Stimulated activated CD8-positive, alpha-beta memory T cell treated with anti-CD3 and anti-CD28 coated beads, Interleukin-12 subunit alpha, Interleukin-12 subunit beta, amount 100 ng/mL, for 24 hours (primary cell): ENCODE data around the gene APOD.
A peak's percentile ranks its signal among the peaks of the same experiment; 100 is the strongest.

Source experiments
- DNase-seq: peaks from one replicate; pipeline ENCODE4 v3.0.0-alpha.2; 2020; ENCODE audit errors: extremely low read depth

The APOD gene

GRCh38 chr3:195554458-195554857 is 29.3 kb downstream of the APOD start:
- no peak for DNase-seq

GRCh38 chr3:195553268-195553667 is 30.5 kb downstream of the APOD start:
- no peak for DNase-seq

DNA sequence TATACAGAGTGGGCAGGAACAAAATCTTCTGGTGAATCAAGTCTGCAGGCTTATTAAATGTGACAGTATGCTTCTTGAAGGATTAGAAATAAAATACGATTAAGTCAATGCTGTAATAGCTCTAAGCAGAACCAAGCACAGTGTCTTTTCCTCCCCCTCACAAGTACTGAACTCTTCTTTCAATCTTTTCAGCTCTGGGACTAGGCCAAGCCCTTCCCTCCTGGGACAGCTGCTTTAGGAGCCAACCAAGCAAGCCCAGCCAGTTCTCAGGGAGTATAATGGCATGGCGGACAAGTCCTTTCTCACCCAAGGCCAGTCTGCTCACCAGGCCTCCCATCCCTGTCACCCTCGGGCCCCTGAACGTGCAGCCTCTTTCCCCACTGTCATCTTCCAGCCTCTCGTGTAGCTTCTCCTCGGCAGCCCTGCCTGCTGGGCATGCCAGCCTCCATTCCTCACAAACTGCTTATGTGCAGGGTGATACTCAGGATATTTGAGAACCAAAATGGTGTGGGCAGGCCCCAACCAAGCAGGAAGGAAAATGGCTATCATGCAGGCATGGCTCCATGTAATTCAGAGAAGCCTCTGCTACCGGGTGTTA is 32.3 kb downstream of the APOD start:
- no peak for DNase-seq

DNA sequence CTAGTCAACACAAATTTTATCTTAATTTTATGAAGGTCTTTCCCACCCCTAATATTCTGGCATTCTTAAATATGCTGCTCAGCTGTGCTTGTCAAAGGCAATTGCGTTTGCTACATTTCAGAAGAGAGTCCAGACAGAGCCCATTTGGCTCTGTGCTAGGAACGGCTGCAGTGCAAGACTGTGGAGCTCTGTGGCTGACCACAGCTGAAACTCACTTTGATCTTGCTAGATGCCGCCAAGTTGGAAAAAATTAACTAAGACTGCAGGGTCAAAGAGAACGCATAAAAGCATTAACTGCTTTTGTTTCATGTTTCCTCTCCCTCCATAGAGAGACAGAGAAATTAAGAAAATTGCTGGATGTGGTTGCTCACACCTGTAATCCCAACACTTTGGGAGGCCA is 33.0 kb downstream of the APOD start:
- no peak for DNase-seq

GRCh38 chr3:195549931-195550519 is 33.7 kb downstream of the APOD start:
- peak; percentile 53 for DNase-seq

DNA sequence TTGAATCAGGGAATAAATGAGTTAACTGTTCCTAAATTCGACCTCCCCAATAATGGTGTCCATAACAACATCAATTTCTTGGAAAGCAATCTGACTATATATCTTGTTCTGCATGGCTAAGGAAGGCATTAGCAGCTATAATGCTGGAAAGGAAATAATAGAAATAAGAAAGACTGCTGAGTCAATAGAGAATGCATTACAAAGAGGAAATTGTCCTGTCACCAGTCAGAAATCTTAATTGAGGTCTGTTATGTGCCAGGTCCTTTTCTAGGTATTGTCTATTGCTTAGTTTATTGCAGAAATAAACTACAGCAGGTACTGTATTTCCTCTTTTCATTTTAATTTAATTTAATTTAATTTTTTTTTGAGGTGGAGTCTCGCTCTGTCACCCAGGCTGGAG is 34.8 kb downstream of the APOD start:
- no peak for DNase-seq

GRCh38 chr3:195548501-195548900 is 35.2 kb downstream of the APOD start:
- no peak for DNase-seq

DNA sequence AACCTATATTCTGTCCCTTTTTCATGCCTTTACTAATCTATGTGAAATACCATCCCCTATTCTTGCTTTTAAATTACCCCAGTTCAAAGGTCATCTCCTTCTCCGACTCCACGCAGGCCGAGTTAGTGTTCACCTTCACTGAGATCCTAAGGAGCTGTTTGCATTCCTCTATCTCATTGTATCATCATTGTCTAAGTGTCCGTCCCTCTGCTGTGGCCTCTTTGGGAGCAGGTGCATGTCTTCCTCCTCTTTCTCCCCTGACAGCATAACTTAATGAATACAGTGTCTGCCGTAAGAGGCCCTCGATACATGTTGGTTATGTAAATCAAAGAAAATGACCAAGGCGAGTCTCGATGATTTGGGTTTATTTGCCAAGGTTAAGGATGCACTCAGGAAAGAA is 35.7 kb downstream of the APOD start:
- no peak for DNase-seq

GRCh38 chr3:195546130-195546560 is 37.6 kb downstream of the APOD start:
- DNase-seq: no peak

DNA sequence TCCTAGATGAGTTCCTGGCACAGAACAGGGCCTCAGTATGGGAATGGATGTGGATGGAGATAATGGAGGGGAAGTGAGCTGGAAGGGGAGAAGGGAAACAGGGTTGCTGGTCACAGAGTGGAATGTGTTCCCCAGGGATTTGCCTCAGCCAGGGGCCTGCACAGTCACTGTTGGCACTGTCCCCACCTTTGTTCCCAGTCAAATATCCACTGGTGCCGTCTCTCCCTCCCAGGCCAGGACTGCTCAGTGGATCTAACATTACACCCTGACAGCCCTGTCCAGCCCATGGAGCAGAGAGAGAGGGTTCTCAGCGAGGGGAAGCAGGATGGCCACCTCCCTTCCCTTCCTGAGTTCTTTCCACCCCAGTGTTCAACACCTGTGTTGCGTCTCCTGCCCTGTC is 39.1 kb downstream of the APOD start:
- no peak for DNase-seq

DNA sequence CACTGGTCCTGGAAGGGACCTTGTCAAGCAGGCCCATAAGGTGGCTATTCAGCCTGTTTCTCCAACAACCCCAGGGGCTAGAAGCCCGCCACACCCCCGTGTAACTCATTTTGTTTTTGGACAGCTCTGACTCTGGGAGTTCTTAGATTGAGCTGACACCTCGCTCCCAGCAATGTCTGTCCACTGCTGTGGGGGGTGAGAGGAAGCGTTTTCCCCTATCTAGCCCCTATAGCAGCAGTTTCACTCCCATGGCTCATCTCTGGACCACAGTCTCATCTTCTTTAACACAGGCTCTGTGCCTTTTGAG is 39.6 kb downstream of the APOD start:
- no peak for DNase-seq

DNA sequence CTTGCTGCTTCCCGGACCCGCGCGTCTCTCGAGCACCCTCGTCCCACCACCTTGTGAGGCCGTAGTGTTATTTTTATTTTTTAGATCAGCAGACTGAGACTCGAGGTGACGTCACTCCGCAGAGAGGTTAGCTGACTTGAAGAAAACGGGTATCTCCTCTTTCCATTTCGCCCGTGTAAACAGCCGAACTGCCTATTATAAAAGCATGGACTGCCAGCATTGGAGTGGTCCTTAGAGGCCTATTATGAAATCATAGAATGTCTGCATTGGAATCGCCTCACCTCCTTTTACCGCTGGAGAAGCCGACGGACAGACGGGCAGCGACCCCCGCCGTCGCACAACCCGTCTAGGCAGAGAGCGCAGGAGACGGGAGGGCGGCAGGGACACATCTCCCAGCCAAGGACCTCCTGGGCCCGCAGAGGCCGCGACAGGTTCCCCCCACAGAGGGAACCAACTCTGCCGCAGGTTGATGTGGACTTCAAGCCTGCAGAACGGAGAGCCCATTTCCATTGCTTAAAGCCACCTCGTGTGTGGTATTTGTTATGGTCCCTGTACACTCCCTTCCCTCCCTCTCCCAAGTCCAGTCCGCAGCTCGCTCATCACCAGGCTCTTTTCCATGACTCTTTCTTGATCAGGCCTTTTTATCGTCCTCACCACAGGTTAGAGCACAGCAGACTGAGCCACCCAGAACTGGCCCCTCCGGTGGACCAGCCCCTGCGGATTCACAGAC is 40.1 kb downstream of the APOD start:
- DNase-seq: no peak

- peak; percentile 84 for DNase-seq
Observed at GRCh38 chr3:195542698-195543499, 40.8 kb downstream of the APOD start, which contains the start of gene PPP1R2. PPP1R2 (minus strand) TSS chr3:195543325; CDS start chr3:195543025, 300 bp downstream.

DNA sequence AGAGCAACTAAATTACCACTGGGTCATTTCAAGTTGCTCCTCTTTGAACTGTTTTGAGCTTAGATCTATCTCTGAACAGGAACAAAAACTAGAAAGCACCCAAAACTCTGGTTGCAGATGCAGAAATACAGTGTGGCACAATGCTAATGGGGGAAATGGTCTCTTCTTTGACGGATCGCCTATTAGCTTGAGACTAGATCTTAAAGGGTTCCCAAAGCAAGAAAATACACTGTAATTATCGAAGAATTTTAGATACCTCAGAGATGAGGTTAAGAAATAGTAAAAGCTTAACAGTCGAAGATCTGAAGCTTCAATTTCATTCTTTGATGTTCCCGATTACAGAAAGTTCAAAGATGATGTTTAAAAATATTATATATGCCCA is 41.4 kb downstream of the APOD start:
- no peak for DNase-seq

DNA sequence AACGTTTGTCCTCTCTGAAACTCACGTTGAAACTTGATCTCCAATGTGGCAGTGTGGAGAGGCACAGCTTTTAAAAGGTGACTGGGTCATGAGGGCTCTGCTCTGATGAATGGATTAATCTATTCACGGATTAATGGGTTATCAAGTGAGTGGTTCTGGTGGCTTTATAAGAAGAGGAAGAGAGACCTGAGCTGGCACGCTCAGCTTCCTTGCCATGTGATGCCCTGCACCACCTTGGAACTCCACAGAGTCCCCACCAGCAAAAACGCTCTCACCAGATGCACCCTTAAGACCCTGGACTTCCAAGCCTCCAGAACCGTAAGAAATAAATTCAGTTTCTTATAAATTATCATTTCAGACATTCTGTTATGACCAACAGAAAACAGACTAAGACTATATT is 43.2 kb downstream of the APOD start:
- DNase-seq: no peak

DNA sequence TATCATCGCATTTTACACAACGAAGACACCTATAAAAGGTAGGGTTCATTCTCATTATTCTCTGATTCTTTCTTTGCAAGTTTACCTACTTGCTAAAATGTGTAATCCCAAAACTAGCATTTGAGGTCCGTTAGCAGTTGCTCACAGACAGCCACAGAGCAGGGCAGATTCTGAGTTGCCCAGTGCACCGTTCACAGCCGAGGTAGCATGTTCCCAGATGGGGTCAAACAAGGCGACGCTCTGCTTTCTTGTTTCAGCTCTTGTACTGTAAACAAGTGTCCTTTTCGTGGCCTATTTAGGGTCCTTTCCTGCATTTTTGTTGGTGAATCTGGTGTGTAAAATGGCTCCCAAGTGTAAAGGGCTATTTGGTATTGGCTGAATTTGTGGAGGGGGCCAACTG is 43.7 kb downstream of the APOD start:
- no peak for DNase-seq

DNA sequence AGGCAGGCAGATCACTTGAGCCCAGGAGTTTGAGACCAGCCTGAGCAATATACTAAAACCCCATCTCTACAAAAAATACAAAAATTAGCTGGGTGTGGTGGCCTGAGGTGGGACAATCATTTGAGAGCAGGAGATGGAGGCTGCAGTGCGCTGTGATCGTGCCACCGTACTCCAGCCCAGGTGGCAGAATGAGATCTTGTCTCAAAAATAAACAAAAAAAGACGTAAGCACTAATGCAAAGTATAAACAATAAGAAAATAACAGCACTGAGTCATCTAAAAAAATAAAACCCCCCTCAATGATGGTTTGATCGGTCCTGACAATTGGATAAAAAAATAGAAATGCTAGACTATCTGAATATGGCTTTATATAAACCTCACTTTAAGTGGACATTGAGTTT is 44.3 kb downstream of the APOD start:
- no peak for DNase-seq

DNA sequence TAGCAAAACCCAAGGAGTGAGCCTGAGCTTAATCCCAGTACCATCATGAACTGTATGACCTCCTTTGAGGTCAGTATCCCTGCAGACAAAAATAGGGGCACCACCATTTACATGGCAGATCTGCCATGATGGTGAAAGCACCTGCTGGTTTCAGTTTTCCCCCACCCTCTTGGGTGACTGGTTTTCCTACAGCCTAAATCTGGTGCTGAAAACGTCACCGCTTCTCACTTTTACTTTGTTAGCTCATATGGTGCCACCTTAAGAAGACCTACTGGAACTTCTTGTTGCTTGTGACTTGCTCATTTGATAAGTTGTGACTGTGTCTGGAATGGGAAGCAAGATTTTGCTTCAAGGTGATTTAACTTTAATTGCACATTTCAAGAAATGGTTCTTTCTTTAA is 45.7 kb downstream of the APOD start:
- no peak for DNase-seq

- no peak for DNase-seq
Observed at GRCh38 chr3:195535293-195535692, 48.4 kb downstream of the APOD start.

DNA sequence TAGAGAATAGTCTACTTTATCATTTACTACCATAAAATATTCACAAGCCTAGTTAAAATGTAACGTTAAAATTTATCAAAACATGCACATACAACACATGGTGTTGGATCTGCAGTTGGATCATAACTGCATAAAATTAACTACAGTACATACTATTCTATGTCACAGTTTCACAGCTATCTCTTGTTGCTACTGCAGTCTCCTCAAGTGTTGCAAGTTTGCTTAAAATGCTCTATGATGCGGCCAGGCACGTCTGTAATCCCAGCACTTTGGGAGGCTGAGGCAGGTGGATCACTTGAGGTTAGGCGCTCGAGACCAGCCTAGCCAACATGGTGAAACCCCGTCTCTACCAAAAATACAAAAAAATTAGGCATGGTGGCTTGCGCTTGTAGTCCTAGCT is 50.9 kb downstream of the APOD start:
- no peak for DNase-seq

GRCh38 chr3:195532345-195532744 is 51.4 kb downstream of the APOD start:
- no peak for DNase-seq

GRCh38 chr3:195531683-195532082 is 52.1 kb downstream of the APOD start:
- no peak for DNase-seq

- DNase-seq: no peak
Observed at GRCh38 chr3:195526492-195526891, 57.2 kb downstream of the APOD start.
